GM18858 (cell line): ENCODE results near the gene CD226.

Source experiments
- ATAC-seq: cut with Tn5 transposase; IDR thresholded peaks from one replicate; pipeline ENCODE4 v1.9.1; 2021; ENCODE audit not compliant: unreplicated experiment

The CD226 gene

DNA sequence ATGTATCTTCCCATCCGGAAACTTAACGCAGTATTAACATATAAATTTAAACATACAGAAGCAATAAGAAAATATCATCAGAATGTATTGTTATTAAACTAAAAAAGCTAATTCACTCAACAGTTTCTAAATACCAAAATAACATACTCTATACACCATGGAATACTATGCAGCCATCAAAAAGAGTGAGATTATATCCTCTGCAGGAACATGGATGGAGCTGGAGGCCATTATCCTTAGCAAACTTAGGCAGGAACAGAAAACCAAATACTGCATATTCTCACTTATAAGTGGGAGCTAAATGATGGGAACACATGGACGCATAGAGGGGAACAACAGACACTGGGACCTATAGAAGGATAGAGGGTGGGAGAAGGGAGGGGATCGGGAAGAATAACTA is 127.1 kb downstream of the CD226 start:
- no peak for ATAC-seq

DNA sequence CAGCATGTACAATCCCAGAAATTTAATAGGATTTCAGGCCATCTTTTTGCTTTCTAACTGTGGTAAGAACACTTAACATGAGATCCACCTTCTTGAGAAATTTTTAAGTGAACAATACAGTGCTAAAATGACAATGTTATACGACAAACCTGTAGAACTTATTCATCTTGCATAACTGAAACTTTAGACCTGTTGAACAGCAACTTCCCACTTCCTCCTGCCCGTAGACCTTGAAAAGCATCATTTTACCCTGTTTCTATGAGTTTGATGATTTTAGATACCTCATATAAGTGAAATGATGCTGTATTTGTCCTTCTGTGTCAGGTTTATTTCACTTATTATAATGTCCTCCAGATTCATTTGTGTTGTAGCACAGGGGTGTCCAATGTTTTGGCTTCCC is 128.2 kb downstream of the CD226 start:
- no peak for ATAC-seq

DNA sequence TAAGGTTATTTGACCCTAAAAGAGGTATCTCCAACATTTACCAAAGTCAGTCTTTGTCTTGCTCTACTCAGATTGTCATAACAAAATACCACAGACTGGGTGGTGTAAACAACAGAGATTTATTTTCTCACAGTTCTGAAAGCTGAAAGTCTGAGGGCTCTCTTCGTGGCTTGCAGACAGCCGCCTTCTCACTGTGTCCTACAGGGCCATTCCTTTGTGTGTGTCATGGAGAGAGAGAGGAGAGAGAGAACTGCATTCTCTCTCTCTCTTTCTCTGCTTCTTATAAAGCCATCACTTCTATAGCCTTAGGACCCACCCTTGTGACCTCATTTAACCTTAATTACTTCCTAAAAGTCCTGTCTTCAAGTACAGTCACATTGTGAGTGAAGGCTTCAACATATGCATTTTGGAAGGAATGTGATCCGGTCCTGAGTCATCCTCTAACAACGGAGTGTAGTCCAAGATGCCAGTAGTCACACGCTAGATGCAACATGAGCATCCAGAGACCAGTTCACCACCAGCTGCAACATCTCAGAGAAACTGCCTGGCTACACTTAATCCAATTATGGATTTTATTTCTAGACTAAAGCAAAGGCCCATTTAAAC is 130.2 kb downstream of the CD226 start:
- no peak for ATAC-seq

DNA sequence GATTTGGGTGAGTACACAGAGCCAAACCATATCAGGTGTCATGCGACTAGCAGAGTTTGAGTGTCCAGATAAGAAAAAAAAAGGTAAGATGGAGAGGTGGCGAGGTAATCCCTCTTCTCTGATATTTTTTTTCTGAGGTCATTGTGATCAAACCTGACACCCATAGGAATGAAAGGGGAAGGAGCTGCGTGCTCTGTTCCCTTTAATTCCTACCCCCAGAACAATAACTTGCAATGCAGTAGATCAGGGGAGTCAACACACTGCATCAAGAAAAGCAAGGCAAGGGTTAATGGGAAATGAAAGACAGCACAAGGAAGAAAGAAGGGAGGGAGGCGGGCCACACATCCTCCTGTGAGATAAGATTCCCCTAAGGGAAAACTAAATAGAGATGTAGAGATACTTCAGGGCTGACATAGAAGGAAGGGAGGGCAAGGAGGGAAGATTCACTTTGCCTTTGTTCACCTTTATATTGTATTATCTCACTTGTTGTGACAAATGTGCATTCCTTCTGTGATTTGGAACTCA is 132.8 kb downstream of the CD226 start:
- ATAC-seq: no peak

DNA sequence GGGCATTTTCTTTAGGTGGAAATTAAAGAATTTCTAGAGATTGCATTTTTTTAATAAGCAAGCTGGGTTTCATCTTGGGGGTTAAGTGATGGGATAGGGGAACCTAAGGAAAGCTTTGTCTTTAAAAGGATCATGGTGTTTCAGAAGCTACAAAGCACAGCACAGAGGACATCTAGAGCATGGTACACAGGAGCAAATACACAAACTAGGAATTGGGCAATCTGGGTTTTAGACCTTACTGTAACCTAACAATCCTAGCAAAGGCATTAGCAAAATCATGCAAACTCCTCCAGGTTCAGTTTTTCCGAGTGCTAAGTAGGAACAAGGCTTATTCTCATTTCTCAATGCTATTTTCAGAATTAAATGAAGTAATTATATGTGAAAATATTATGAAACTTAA is 134.1 kb downstream of the CD226 start:
- no peak for ATAC-seq

DNA sequence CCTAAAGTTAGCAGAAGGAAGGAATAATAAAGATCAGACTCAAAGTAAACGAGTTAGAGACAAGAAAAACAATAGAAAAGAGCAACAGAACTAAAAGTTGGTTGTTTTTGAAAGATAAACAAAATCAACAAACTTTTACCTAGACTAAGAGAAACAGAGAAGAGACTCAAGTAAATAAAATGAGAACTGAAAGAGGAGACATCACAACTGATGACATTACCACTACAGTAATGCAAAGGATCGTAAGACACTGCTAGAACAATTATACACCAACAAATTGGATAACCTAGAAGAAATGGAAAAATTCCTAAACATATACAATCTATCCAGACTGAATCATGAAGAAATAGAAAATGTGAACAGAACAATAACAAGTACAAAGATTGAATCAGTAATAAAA is 139.3 kb downstream of the CD226 start:
- ATAC-seq: no peak

DNA sequence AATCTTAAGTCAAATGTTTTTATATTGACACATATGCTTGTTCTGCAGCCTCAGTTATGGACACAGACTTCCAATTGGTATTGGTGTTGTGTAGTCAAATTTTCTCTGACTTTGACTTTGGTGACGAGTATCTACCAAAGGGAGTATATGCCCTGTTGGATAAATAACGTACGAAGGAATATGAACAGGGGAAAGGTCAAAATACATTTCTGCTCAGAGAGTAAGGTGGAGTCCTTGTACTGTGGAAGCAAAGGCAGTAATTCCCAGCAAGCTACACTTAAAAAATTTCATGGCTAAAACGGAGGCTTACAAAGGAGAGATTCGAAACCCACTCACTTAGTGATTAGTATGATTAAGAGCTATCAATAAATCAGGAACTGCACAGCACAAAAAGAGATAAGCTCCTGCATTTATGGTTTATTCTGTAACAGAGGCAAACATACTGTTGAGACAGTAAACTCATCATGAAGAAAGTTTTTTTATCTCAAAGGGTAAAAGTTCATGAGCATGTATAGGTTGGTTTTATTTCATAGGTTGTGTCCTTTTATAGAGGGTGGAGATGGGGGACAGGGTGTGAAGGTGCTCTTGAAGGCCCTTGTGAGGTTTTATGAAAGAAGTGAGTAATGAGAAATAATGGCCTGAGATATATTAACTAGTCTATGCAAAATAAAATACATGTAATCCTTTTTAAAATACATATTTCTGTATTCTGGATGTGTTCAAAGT is 142.7 kb downstream of the CD226 start:
- ATAC-seq: no peak
